Endothelial cell of umbilical vein (primary cell): Measurements from ENCODE around the gene ZNF428.

Source experiments
- CTCF ChIP-seq, 2 donors: IDR thresholded peaks; 1 replicate in 1 of 2; 2 replicates in 1 of 2; pipeline ENCODE4 v1.5.1; 2011; ENCODE audit warnings: low read length in 2 of 2, mild to moderate bottlenecking in 2 of 2, moderate library complexity in 2 of 2, control low read depth in 1 of 2, inconsistent platforms in 1 of 2, low read depth in 1 of 2; ENCODE audit not compliant: insufficient read depth in 1 of 2; ENCODE audit errors: extremely low read depth in 1 of 2
- EZH2 ChIP-seq: IDR thresholded peaks from 2 replicates; pipeline ENCODE4 v1.6.1; 2012; ENCODE audit warnings: borderline replicate concordance, low read depth, mild to moderate bottlenecking, moderate library complexity, low read length, inconsistent platforms; ENCODE audit not compliant: severe bottlenecking
- FOS ChIP-seq: IDR thresholded peaks from 2 replicates; pipeline ENCODE4 v1.6.1; 2011; ENCODE audit warnings: mild to moderate bottlenecking, low read length, moderate library complexity, borderline replicate concordance; ENCODE audit not compliant: insufficient read depth
- GATA2 ChIP-seq: IDR thresholded peaks from 2 replicates; pipeline ENCODE4 v1.7.0; 2011; ENCODE audit warnings: low read depth, mild to moderate bottlenecking, moderate library complexity, mixed read lengths, low read length; ENCODE audit not compliant: insufficient read length, insufficient read depth
- JUN ChIP-seq: IDR thresholded peaks from 2 replicates; pipeline ENCODE4 v1.6.1; 2011; ENCODE audit warnings: borderline replicate concordance, low read depth; ENCODE audit not compliant: insufficient read length, insufficient read depth
- MAX ChIP-seq: IDR thresholded peaks from 2 replicates; pipeline ENCODE4 v1.6.1; 2011; ENCODE audit not compliant: insufficient read depth, insufficient read length
- MYC ChIP-seq: IDR thresholded peaks from one replicate; pipeline ENCODE4 v1.6.1; 2011; ENCODE audit warnings: mild to moderate bottlenecking, low read depth, low read length
- POLR2A ChIP-seq: IDR thresholded peaks from 2 replicates; pipeline ENCODE4 v1.6.1; 2012; ENCODE audit warnings: low read depth, mild to moderate bottlenecking, control low read depth, low read length
- POLR2AphosphoS5 ChIP-seq: IDR thresholded peaks from 2 replicates; pipeline ENCODE4 v1.6.1; 2012; ENCODE audit warnings: low read depth, mild to moderate bottlenecking, control low read depth, low read length, moderate library complexity; ENCODE audit not compliant: insufficient read depth

- TF ChIP-seq MYC (no peak), CTCF (IDR thresholded peaks at IDR 0.05; ENCODE audit: extremely low read depth in 1 of 2, insufficient read depth in 1 of 2, low read depth in 1 of 2, low read length in 2 of 2) (no peak), POLR2A (no peak), EZH2 (no peak), POLR2AphosphoS5 (no peak), MAX (no peak), FOS (no peak), GATA2 (no peak), JUN (no peak)
Measured at GRCh38 chr19:43607238-43608205, 11.9 kb downstream of the ZNF428 start.
